ENCODE measurements around the gene SLC22A8. TPM values are rescaled to one million over a fixed set of nuclear protein-coding genes. Genes with fewer than 3 reads are reported as not detected.
"Not testable (repeated sequence)": the region's sequence is repeated elsewhere in the genome, so short reads cannot be mapped to it uniquely, and the experiment has no call there.

The SLC22A8 gene, protein sequence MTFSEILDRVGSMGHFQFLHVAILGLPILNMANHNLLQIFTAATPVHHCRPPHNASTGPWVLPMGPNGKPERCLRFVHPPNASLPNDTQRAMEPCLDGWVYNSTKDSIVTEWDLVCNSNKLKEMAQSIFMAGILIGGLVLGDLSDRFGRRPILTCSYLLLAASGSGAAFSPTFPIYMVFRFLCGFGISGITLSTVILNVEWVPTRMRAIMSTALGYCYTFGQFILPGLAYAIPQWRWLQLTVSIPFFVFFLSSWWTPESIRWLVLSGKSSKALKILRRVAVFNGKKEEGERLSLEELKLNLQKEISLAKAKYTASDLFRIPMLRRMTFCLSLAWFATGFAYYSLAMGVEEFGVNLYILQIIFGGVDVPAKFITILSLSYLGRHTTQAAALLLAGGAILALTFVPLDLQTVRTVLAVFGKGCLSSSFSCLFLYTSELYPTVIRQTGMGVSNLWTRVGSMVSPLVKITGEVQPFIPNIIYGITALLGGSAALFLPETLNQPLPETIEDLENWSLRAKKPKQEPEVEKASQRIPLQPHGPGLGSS
- total RNA-seq (2012; rRNA removed) (not detected in 2 replicates), polyA plus RNA-seq (2012; rRNA removed) (not detected in 2 replicates), Bru-seq, nascent RNA (not detected), BruChase-seq, experiment 1, labeled RNA remaining after a 6-hour chase (not detected), BruChase-seq, experiment 2, labeled RNA remaining after a 2-hour chase (not detected)
- not detected in 2 replicates for polyA plus RNA-seq (2012; cell fraction: cytosol; rRNA removed)
- polyA plus RNA-seq (2012; cell fraction: nucleus; rRNA removed; ENCODE audit: low replicate concordance) = not detected in 2 replicates
- long read RNA-seq = 0 reads

DNA sequence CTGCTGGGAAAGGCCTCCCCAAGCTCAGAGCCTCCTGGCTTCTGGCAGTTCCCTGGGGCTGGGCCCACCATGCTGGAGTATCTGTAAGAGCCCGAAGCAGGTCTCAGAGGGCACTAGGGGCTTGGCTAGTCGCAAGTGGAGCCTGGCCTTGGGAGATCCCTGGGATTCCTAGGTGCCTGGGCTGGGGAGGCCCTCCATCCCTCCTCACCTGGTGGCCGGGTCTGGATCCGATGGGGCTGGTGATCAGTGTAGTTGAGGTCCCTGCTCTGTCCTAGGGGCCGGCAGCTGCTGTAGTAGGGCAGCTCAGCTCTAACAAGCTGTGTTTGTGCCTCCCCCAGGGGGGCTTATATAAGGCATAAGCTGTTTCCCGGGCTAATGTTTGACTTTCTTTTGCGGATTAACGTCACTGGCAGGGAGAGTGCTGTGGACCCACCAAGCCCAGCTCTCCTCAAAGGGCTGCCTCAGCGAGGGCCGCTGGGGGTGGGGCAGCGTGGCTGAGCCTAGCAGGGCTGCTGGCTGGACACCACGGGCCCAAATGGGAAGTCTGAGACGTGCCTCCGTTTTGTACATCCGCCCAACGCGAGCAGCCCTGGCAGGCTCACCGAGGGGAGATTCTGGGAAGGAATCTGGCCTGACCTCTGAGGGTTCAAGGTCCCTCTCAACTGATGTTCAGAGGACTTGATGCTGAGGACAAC, at the start of gene SLC22A8:
Gene SLC22A8, minus strand, starts transcription at position 321 of the 695 bp plus-strand sequence. CDS start 883 bp downstream, outside the sequence.
- DNase-seq = no peak
- no peak within 1 kb of the TSS for H3K14ac ChIP-seq (replicated peaks; ENCODE audit: low read depth, low read length)
- ChIA-PET POLR2A (ENCODE audit: unreplicated experiment) (no interaction called here), CTCF (interaction anchor here (1.1 kb wide), 1 partner anchor 110 kb away, joined by 3 read pairs; no protein-coding TSS in a partner anchor)
- no peak within 1 kb of the TSS for H3K27ac ChIP-seq (ENCODE audit: insufficient read depth, low read length)
- intact Hi-C loops (cut with micrococcal nuclease) = no loop called here
- H3K36me3 ChIP-seq (ENCODE audit: control insufficient read depth, insufficient read depth, low read length) = no peaks in the 10 kb centered on the region
- no peak within 1 kb of the TSS for H3K18ac ChIP-seq (ENCODE audit: low read depth, low read length)
- H2BK5ac ChIP-seq (ENCODE audit: low read depth, low read length, poor library complexity, severe bottlenecking) = no peak within 1 kb of the TSS
- no TSS peak for BruUV-seq (replicated peaks)
- no peak within 1 kb of the TSS for H2AK9ac ChIP-seq (replicated peaks; ENCODE audit: low read depth, low read length, poor library complexity)
- H3K79me1 ChIP-seq (ENCODE audit: low read depth in 1 of 2, low read length in 2 of 2) = no peaks in the 10 kb centered on the region
- H2BK120ac ChIP-seq (ENCODE audit: low read depth, low read length) = no peak within 1 kb of the TSS
- H2BK20ac ChIP-seq (ENCODE audit: low read depth, low read length) = no peak within 1 kb of the TSS
- no peak within 1 kb of the TSS for H2AFZ ChIP-seq (replicated peaks; ENCODE audit: low read length, poor library complexity)
- H4K8ac ChIP-seq (ENCODE audit: low read depth in 2 of 2, low read length in 2 of 2) = no peak within 1 kb of the TSS
- peaks cover 45% of the 10 kb centered on the region for H3K27me3 ChIP-seq (ENCODE audit: control insufficient read depth, insufficient read depth, low read length)
- H4K91ac ChIP-seq (ENCODE audit: insufficient read depth, low read depth, low read length) = no peak within 1 kb of the TSS
- no peaks in the 10 kb centered on the region for H3K4me1 ChIP-seq (ENCODE audit: control insufficient read depth, insufficient read depth, low read length)
- dilution Hi-C loops (cut with HindIII; ENCODE audit: low sequenced_read_pairs, unreplicated experiment) = no loop called here
- no peak within 1 kb of the TSS for H3K9ac ChIP-seq (ENCODE audit: low read depth, low read length)
- no peaks in the 10 kb centered on the region for H4K20me1 ChIP-seq (ENCODE audit: insufficient read depth, low read length)
- H3K9me3 ChIP-seq (ENCODE audit: control insufficient read depth, insufficient read depth, low read length) = no peaks in the 10 kb centered on the region
- no peak within 1 kb of the TSS for H3K4me2 ChIP-seq (ENCODE audit: low read depth, low read length)
- TF ChIP-seq RAD21 (IDR thresholded peaks at IDR 0.05; ENCODE audit: low read length) (no peak), FOS (IDR thresholded peaks at IDR 0.05; ENCODE audit: low read depth, low read length) (no peak), POLR2A (IDR thresholded peaks at IDR 0.05; ENCODE audit: low read depth, low read length) (no peak)
- TF ChIP-seq, protein P1, sequence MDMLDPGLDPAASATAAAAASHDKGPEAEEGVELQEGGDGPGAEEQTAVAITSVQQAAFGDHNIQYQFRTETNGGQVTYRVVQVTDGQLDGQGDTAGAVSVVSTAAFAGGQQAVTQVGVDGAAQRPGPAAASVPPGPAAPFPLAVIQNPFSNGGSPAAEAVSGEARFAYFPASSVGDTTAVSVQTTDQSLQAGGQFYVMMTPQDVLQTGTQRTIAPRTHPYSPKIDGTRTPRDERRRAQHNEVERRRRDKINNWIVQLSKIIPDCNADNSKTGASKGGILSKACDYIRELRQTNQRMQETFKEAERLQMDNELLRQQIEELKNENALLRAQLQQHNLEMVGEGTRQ (IDR thresholded peaks at IDR 0.05; ENCODE audit: low read depth, low read length) = no peak
- H3K56ac ChIP-seq (ENCODE audit: extremely low read depth, insufficient read depth, low read length) = no peak within 1 kb of the TSS
- in situ Hi-C loops (cut with MboI; ENCODE audit: low sequenced_read_pairs) = no loop called here
- H2BK15ac ChIP-seq (ENCODE audit: low read depth, low read length) = no peak within 1 kb of the TSS
- no peak within 1 kb of the TSS for H4K5ac ChIP-seq (ENCODE audit: low read depth, low read length)
- H3K4ac ChIP-seq (ENCODE audit: low read depth, low read length) = no peak within 1 kb of the TSS
- H3K9me1 ChIP-seq (ENCODE audit: insufficient read depth, low read length) = no peaks in the 10 kb centered on the region
- no peak within 1 kb of the TSS for H3K23ac ChIP-seq (ENCODE audit: low read depth, low read length)
- ATAC-seq (ENCODE audit: low read depth) = no peak
- H2AK5ac ChIP-seq (ENCODE audit: low read depth, low read length) = no peak within 1 kb of the TSS
- WGBS, 2 experiments (ENCODE audit: extremely low coverage in 2 of 2, insufficient read length in 1 of 2) = 20% methylated on average over 12 of the region's 18 CpGs; no CpG with 5 or more reads in 1 of the 2 experiments
- H3K4me3 ChIP-seq (ENCODE audit: insufficient read depth, low read depth, low read length) = no peak within 1 kb of the TSS

DNA sequence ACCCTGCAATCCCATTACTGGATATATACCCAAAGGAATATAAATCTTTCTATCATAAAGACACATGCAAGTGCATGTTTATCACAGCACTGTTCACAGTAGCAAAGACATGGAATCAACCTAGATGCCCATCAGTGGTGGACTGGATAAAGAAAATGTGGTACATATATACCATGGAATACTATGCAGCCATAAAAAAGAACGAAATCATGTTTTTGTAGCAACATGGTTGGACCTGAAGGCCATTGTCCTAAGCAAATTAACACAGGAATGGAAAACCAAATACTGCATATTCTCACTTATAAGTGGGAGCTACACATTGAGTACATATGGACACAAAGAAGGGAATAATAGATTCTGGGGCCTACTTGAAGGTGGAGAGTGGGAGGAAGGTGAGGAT, 30.6 kb upstream of the SLC22A8 start:
- H3K9me3 ChIP-seq (ENCODE audit: control insufficient read depth, insufficient read depth, low read length) = not testable (repeated sequence)

More for the DNA sequence above, 30.6 kb upstream of the SLC22A8 start:
- H3K18ac ChIP-seq (ENCODE audit: low read depth, low read length); H4K5ac ChIP-seq (ENCODE audit: low read depth, low read length); H2AFZ ChIP-seq (replicated peaks; ENCODE audit: low read length, poor library complexity); H3K23ac ChIP-seq (ENCODE audit: low read depth, low read length); H3K27me3 ChIP-seq (ENCODE audit: control insufficient read depth, insufficient read depth, low read length); H3K27ac ChIP-seq (ENCODE audit: insufficient read depth, low read length); H2BK120ac ChIP-seq (ENCODE audit: low read depth, low read length); BruUV-seq (replicated peaks); H3K9me1 ChIP-seq (ENCODE audit: insufficient read depth, low read length); H3K36me3 ChIP-seq (ENCODE audit: control insufficient read depth, insufficient read depth, low read length); POLR2A ChIA-PET (ENCODE audit: unreplicated experiment); H4K8ac ChIP-seq (ENCODE audit: low read depth in 2 of 2, low read length in 2 of 2); CTCF ChIA-PET; H4K20me1 ChIP-seq (ENCODE audit: insufficient read depth, low read length); H3K14ac ChIP-seq (replicated peaks; ENCODE audit: low read depth, low read length); H2AK9ac ChIP-seq (replicated peaks; ENCODE audit: low read depth, low read length, poor library complexity); H2AK5ac ChIP-seq (ENCODE audit: low read depth, low read length); H2BK20ac ChIP-seq (ENCODE audit: low read depth, low read length); DNase-seq; H2BK15ac ChIP-seq (ENCODE audit: low read depth, low read length); H3K4me3 ChIP-seq (ENCODE audit: insufficient read depth, low read depth, low read length); intact Hi-C loops (cut with micrococcal nuclease); ATAC-seq (ENCODE audit: low read depth); in situ Hi-C loops (cut with MboI; ENCODE audit: low sequenced_read_pairs); H3K4me1 ChIP-seq (ENCODE audit: control insufficient read depth, insufficient read depth, low read length); H3K4me2 ChIP-seq (ENCODE audit: low read depth, low read length); H2BK5ac ChIP-seq (ENCODE audit: low read depth, low read length, poor library complexity, severe bottlenecking); H4K91ac ChIP-seq (ENCODE audit: insufficient read depth, low read depth, low read length); H3K79me1 ChIP-seq (ENCODE audit: low read depth in 1 of 2, low read length in 2 of 2); H3K4ac ChIP-seq (ENCODE audit: low read depth, low read length); dilution Hi-C loops (cut with HindIII; ENCODE audit: low sequenced_read_pairs, unreplicated experiment); H3K56ac ChIP-seq (ENCODE audit: extremely low read depth, insufficient read depth, low read length); H3K9ac ChIP-seq (ENCODE audit: low read depth, low read length): not testable (repeated sequence)
- no CpG with 5 or more reads among the region's 1 CpG for WGBS, 2 experiments (ENCODE audit: extremely low coverage in 2 of 2, insufficient read length in 1 of 2)

All from IMR-90 (cell line).